ENCODE data around the gene PTPRN2. TPM values are rescaled to one million over a fixed set of nuclear protein-coding genes. Genes with fewer than 3 reads are reported as not detected.

The PTPRN2 gene
- total RNA-seq, 1 experiment from 2014 or later, result 2.1 TPM

GRCh38 chr7:157826566-157826965 lies 761.1 kb downstream of the PTPRN2 start:
- RAD21 ChIA-PET (ENCODE audit: low non-redundant PET in 1 of 2, low total read pairs in 2 of 2, uncharacterized antibody in 2 of 2, unreplicated experiment in 2 of 2), result no interaction called here
- CTCF ChIA-PET, result no interaction called here

More at GRCh38 chr7:157826566-157826965, 761.1 kb downstream of the PTPRN2 start:
- Histone ChIP-seq H3K9me2 (ENCODE audit: insufficient read depth) (no peaks in the 10 kb centered on the region), H4K20me1 (ENCODE audit: insufficient read depth) (no peaks in the 10 kb centered on the region), H3K79me2 (ENCODE audit: insufficient read depth, low read length) (no peaks in the 10 kb centered on the region), H3K27me3 (ENCODE audit: insufficient read depth, low read length) (peaks cover 8% of the 10 kb centered on the region), H3K27ac (ENCODE audit: low read depth, low read length) (no peak overlapping the region), H3K36me3 (ENCODE audit: control insufficient read depth in 1 of 2, insufficient read depth in 2 of 2, low read length in 2 of 2) (no peaks in the 10 kb centered on the region), H3K4me1 (ENCODE audit: control insufficient read depth in 1 of 2, insufficient read depth in 2 of 2, low read length in 2 of 2) (peaks cover 0 to 8% of the 10 kb centered on the region in 2 experiments; a peak in 1 of 4 replicates), H2AFZ (ENCODE audit: low read depth, low read length, poor library complexity, severe bottlenecking) (no peak overlapping the region), H3K4me2 (ENCODE audit: low read length) (no peak overlapping the region), H3K9ac (ENCODE audit: low read length) (no peak overlapping the region), H3K4me3 (replicated peaks in 1 of 2; ENCODE audit: low read depth in 1 of 2, low read length in 2 of 2) (no peak overlapping the region), H3K9me3 (ENCODE audit: control insufficient read depth in 1 of 2, insufficient read depth in 1 of 2, low read depth in 1 of 2, low read length in 2 of 2) (no peaks in the 10 kb centered on the region)
- intact Hi-C loops (cut with micrococcal nuclease), result no loop called here
- TF ChIP-seq RAD21 (IDR thresholded peaks at IDR 0.05; ENCODE audit: low read depth), result no peak
- TF ChIP-seq YY1 (IDR thresholded peaks at IDR 0.05; ENCODE audit: extremely low read depth, insufficient replicate concordance, low read depth, low read length), result no peak
- no peak for TF ChIP-seq MAX (IDR thresholded peaks at IDR 0.05)
- no peak for TF ChIP-seq EGR1 (IDR thresholded peaks at IDR 0.05; ENCODE audit: low read depth)
- no peak for TF ChIP-seq EZH2 (IDR thresholded peaks at IDR 0.05)
- TF ChIP-seq POLR2A (IDR thresholded peaks at IDR 0.05; ENCODE audit: borderline replicate concordance, extremely low read depth, insufficient read depth, insufficient read length), result no peak
- no peak for TF ChIP-seq ZFX (IDR thresholded peaks at IDR 0.05)
- no peak for TF ChIP-seq ZBTB33 (IDR thresholded peaks at IDR 0.05; ENCODE audit: extremely low read depth, insufficient replicate concordance, low read length)
- TF ChIP-seq CEBPB (IDR thresholded peaks at IDR 0.05; ENCODE audit: low read depth), result no peak
- no peak for TF ChIP-seq REST (IDR thresholded peaks at IDR 0.05; ENCODE audit: low read depth)
- TF ChIP-seq ZNF274 (IDR thresholded peaks at IDR 0.05; ENCODE audit: low read depth, low read length), result no peak
- TF ChIP-seq ATF3 (IDR thresholded peaks at IDR 0.05), result no peak
- BruUV-seq (replicated peaks), result no TSS peak
- POLR2A ChIA-PET, result no interaction called here
- DNase-seq (ENCODE audit: low read depth, low spot score) (no peak), ATAC-seq (no peak)
